ENCODE measurements around the gene KIF21B. TPM values are rescaled to one million over a fixed set of nuclear protein-coding genes. Genes with fewer than 3 reads are reported as not detected.

The KIF21B gene
- total and polyA plus RNA-seq, 4 donors: 1.3 to 7.4 (median 4.8) TPM

- Histone ChIP-seq H3K4me1 (ENCODE audit: control insufficient read depth in 5 of 5, insufficient read depth in 5 of 5, low read length in 5 of 5) (peaks cover 0 to 14% (median 4%) of the 10 kb centered on the region in 5 donors), H3K9me3 (ENCODE audit: control insufficient read depth in 4 of 4, insufficient read depth in 3 of 4, low read length in 3 of 4) (peaks cover 0 to 2% (median 0%) of the 10 kb centered on the region in 4 donors), H3K9ac (ENCODE audit: insufficient read depth in 1 of 2, low read length in 2 of 2) (no peak overlapping the region), H3K4me3 (no peak overlapping the region), H3K36me3 (ENCODE audit: control insufficient read depth in 4 of 4, insufficient read depth in 4 of 4, low read length in 4 of 4) (no peaks in the 10 kb centered on the region), H3K27ac (ENCODE audit: low read depth in 1 of 2, low read length in 1 of 2) (no peak overlapping the region), H3K27me3 (ENCODE audit: control insufficient read depth in 3 of 3, insufficient read depth in 3 of 3, low read length in 2 of 3) (no peaks in the 10 kb centered on the region)
- WGBS, 2 donors: 86 to 93% methylated on average over 10 of the region's 10 CpGs
- DNase-seq (no peak), ATAC-seq (ENCODE audit: insufficient read depth, low FRiP score) (no peak)
- TF ChIP-seq, protein P1, sequence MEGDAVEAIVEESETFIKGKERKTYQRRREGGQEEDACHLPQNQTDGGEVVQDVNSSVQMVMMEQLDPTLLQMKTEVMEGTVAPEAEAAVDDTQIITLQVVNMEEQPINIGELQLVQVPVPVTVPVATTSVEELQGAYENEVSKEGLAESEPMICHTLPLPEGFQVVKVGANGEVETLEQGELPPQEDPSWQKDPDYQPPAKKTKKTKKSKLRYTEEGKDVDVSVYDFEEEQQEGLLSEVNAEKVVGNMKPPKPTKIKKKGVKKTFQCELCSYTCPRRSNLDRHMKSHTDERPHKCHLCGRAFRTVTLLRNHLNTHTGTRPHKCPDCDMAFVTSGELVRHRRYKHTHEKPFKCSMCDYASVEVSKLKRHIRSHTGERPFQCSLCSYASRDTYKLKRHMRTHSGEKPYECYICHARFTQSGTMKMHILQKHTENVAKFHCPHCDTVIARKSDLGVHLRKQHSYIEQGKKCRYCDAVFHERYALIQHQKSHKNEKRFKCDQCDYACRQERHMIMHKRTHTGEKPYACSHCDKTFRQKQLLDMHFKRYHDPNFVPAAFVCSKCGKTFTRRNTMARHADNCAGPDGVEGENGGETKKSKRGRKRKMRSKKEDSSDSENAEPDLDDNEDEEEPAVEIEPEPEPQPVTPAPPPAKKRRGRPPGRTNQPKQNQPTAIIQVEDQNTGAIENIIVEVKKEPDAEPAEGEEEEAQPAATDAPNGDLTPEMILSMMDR (IDR thresholded peaks at IDR 0.05; ENCODE audit: control extremely low read depth, extremely low read depth): no peak
Observed at GRCh38 chr1:201065686-201066085, 42.2 kb upstream of the KIF21B start.

DNA sequence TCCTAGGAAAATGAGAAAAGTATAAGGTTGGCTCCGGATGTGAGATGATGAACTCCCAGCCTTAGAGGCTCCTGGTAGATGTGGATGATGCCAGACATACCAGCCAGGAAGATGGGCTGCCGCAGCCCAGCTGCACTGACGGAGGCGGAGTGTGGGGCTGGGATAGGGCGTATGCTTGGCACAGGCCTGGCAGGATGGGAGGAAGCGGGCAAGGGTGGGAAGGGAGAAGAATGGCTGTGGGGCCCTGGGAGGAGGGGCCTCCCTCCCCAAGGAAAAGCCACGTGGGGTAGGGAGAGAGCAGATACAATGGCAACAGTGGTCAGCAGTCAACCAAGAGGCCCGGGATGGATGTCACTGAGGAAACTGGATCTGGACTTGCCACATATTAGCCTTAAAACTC lies 41.3 kb upstream of the KIF21B start:
- H3K27me3 ChIP-seq (ENCODE audit: control insufficient read depth in 3 of 3, insufficient read depth in 3 of 3, low read length in 2 of 3): no peaks in the 10 kb centered on the region
- no peak overlapping the region for H3K9ac ChIP-seq (ENCODE audit: insufficient read depth in 1 of 2, low read length in 2 of 2)
- H3K27ac ChIP-seq (ENCODE audit: low read depth in 1 of 2, low read length in 1 of 2): no peak overlapping the region
- H3K9me3 ChIP-seq (ENCODE audit: control insufficient read depth in 4 of 4, insufficient read depth in 3 of 4, low read length in 3 of 4): peaks cover 0 to 2% (median 0%) of the 10 kb centered on the region in 4 donors
- H3K36me3 ChIP-seq (ENCODE audit: control insufficient read depth in 4 of 4, insufficient read depth in 4 of 4, low read length in 4 of 4): no peaks in the 10 kb centered on the region
- no peak for DNase-seq
- peaks cover 0 to 23% (median 6%) of the 10 kb centered on the region in 5 donors for H3K4me1 ChIP-seq (ENCODE audit: control insufficient read depth in 5 of 5, insufficient read depth in 5 of 5, low read length in 5 of 5)
- WGBS, 2 donors: 71 to 79% methylated on average over 8 of the region's 8 CpGs
- no peak overlapping the region for H3K4me3 ChIP-seq
- no peak for ATAC-seq (ENCODE audit: insufficient read depth, low FRiP score)
- TF ChIP-seq, protein P1 (IDR thresholded peaks at IDR 0.05; ENCODE audit: control extremely low read depth, extremely low read depth): no peak

DNA sequence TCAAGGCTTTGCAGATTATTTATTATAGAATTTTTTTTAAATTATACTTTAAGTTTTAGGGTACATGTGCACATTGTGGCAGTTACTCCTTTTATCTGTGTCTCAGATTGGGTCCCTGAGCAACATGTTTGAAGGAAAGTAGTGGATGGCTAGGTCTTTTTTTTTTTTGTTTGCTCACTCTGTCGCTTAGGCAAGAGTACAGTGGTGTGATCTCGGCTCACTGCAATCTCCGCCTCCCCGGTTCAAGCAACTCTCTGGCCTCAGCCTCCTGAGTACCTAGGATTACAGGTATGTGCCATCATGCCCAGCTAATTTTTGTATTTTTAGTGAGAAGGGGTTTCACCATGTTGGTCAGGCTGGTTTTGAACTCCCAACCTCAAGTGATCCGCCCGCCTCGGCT lies 39.6 kb upstream of the KIF21B start:
- Histone ChIP-seq H3K9me3 (ENCODE audit: control insufficient read depth in 4 of 4, insufficient read depth in 3 of 4, low read length in 3 of 4) (peaks cover 0 to 2% (median 0%) of the 10 kb centered on the region in 4 donors), H3K4me3 (no peak overlapping the region), H3K9ac (ENCODE audit: insufficient read depth in 1 of 2, low read length in 2 of 2) (no peak overlapping the region), H3K27ac (ENCODE audit: low read depth in 1 of 2, low read length in 1 of 2) (no peak overlapping the region), H3K4me1 (ENCODE audit: control insufficient read depth in 5 of 5, insufficient read depth in 5 of 5, low read length in 5 of 5) (peaks cover 0 to 30% (median 6%) of the 10 kb centered on the region in 5 donors), H3K36me3 (ENCODE audit: control insufficient read depth in 4 of 4, insufficient read depth in 4 of 4, low read length in 4 of 4) (no peaks in the 10 kb centered on the region), H3K27me3 (ENCODE audit: control insufficient read depth in 3 of 3, insufficient read depth in 3 of 3, low read length in 2 of 3) (no peaks in the 10 kb centered on the region)
- TF ChIP-seq, protein P1 (IDR thresholded peaks at IDR 0.05; ENCODE audit: control extremely low read depth, extremely low read depth): no peak
- ATAC-seq (ENCODE audit: insufficient read depth, low FRiP score) (no peak), DNase-seq (no peak)
- WGBS, 2 donors: 87 to 96% methylated on average over 7 of the region's 7 CpGs

DNA sequence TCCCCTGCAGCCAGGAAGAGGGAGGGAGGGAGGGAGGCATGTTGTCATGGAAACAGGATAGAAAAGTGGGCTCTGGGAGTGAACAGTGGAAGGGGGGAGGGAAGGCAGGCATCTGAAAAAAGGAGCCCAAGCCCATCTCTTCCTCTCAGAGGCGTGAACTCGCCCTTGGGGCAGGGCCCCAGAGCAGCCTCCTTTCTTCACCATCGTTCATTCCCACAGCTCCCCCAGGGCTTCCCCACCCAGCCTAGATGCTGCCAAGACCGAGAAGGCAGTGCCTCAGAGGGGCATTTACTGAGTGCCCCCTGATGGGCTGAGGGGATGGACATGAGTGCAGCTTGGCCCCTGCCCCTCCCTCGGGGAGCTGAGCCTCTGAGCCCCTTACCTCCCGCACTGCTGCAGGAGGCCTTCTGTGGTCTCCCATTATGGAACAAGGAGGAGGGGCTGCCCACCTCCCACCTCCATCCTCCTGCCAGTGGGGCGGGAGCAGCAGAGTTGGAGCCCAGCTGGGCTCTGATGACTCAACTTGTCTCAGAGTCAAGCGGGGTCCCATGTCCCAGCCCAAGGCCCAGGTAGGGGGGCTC lies 39.1 kb upstream of the KIF21B start:
- Histone ChIP-seq H3K27me3 (ENCODE audit: control insufficient read depth in 3 of 3, insufficient read depth in 3 of 3, low read length in 2 of 3) (no peaks in the 10 kb centered on the region), H3K36me3 (ENCODE audit: control insufficient read depth in 4 of 4, insufficient read depth in 4 of 4, low read length in 4 of 4) (no peaks in the 10 kb centered on the region), H3K9me3 (ENCODE audit: control insufficient read depth in 4 of 4, insufficient read depth in 3 of 4, low read length in 3 of 4) (peaks cover 0 to 2% (median 0%) of the 10 kb centered on the region in 4 donors), H3K9ac (ENCODE audit: insufficient read depth in 1 of 2, low read length in 2 of 2) (no peak overlapping the region), H3K27ac (ENCODE audit: low read depth in 1 of 2, low read length in 1 of 2) (no peak overlapping the region), H3K4me1 (ENCODE audit: control insufficient read depth in 5 of 5, insufficient read depth in 5 of 5, low read length in 5 of 5) (peaks cover 0 to 30% (median 6%) of the 10 kb centered on the region in 5 donors), H3K4me3 (no peak overlapping the region)
- no peak for DNase-seq
- TF ChIP-seq, protein P1 (IDR thresholded peaks at IDR 0.05; ENCODE audit: control extremely low read depth, extremely low read depth): no peak
- no peak for ATAC-seq (ENCODE audit: insufficient read depth, low FRiP score)
- 79 to 85% methylated on average over 8 of the region's 8 CpGs for WGBS, 2 donors
